H4 (cell line): Measurements from ENCODE around the gene SEMA6A. TPM values are rescaled to one million over a fixed set of nuclear protein-coding genes. Genes with fewer than 3 reads are reported as not detected.
A peak's percentile ranks its signal among the peaks of the same experiment; 100 is the strongest.

Experiments
- DNase-seq: peaks from one replicate; pipeline ENCODE4 v3.0.0-alpha.2; 2015; ENCODE audit warnings: low spot score
- total RNA-seq: library from RNA; depleted of rRNA; stranded (reverse); fragments of >200 nt; shearing (Covaris generic); gene quantifications from 2 replicates; pipeline ENCODE4 v1.2.3, GENCODE V29; 2014

SEMA6A gene
- total RNA-seq, 1 experiment from 2014 or later = 1.5 TPM

- DNase-seq = no peak
These were observed 81.8 kb downstream of the SEMA6A start for GRCh38 chr5:116492776-116493175.

DNA sequence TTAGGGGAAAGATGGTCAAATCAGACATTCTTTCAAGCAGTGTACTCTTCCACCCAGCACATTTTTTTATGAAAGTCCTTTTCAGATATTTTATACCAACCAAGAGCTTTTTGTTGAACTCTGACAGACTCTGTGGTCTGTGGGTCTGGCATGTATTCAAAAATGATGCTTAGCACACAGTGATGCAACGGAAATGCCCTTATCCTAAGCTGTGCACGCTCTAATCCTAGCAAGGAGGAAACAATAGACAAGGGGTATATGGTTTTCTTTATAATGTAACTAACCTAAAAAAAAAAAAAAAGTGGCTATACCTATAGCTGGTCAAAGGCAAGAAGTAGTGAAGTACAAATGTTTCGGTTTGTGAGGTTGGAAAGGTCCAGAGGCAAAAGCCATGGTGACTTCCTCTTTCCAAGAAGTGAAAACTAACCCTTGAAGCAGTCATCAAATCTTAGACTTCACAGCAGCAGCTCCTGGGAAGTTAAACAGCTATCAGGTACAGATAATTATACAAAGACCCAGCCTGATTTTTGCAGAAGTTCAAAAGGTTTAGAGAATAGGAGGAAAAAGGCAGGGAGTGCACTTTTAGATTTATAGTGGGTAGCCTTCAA is 82.5 kb downstream of the SEMA6A start:
- peak; percentile 93 for DNase-seq

DNA sequence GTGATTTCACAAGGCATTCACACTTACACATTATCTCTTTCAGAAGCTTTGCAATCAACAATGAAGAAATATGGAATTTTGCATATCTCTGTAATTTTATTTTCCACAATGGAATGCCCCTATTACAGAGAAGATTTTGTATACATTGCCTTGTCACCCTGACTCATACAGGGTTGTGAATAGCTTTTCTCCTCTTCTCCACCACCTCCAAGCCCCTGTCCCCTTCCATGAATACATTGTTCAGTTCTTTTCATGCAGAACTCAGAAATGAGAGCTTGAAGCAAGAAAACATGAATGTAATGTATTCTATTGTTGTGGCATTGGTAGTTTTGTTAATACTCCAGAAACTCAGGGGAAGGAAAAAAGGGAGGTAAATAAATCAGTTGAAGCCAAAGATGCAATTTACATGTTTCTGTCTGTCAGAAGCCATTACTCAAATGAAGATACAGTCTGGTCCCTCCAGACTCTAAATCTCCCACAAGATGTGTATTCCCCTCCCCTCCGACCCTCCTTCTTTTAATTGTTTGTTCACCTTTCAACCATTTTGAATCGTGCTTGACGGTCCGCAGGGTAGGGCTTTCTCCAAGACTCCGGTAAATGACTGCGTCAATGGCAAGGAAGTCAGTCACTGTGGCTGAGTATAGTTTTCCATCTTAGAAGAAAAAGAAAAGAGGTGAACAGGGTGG is 86.1 kb downstream of the SEMA6A start:
- DNase-seq = no peak

DNA sequence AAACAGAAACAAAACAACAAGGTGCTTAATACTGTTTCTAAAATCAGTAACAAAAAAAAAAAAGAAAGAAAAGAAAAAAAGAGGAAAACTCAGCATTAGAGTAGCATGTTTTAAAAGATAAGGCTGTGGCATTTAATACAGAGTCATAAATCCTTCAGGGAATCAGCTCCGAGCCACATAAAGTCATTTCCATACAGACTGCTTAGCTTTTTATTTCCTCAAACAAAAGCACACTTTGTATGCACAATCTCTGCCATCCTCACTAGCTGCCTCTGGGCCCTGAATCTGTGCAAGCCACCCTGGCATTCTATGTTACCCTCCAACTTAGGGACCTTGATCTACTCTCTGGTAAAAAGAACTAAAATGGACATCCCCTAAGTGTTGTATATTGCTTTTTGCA is 87.6 kb downstream of the SEMA6A start:
- DNase-seq = no peak

DNA sequence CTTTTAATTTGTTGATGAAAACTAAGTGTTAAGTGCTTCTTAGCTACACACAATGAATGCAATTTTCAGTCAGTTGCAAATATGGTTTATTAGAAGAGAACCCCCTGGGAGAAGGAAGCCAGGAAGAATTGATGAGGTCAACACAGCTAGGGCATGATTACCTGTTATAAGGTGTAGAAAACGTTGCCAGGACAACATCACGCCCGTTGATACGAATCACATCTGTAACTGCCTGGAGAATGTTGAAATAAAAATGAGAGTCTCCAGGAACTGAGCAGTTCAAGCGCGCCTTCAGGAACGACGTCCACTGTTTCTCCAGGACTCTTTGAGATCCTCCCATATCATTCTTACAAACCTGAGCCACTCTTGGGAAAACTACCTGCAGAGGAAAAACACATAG is 88.0 kb downstream of the SEMA6A start:
- no peak for DNase-seq

GRCh38 chr5:116484645-116485044 is 90.0 kb downstream of the SEMA6A start:
- DNase-seq = no peak

DNA sequence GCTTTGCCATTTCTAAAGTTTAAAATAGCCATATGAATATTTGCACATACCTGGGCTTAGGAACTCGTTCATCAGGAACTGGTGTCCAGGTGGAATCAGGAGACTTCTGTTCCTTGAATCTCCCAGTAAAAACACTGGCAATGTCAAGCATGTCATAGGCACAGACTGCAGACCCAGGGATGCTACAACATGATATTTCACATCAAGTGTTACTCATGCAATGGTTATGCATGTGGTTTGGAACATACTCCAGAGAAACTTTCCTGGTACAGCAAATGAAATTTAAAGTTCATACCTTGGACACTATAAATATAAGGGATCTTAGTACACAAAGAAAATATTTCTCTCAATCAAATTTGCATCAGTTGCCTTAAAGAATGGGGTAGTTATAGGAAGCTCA is 92.2 kb downstream of the SEMA6A start:
- DNase-seq = no peak

GRCh38 chr5:116480894-116481510 is 93.6 kb downstream of the SEMA6A start:
- DNase-seq = no peak

DNA sequence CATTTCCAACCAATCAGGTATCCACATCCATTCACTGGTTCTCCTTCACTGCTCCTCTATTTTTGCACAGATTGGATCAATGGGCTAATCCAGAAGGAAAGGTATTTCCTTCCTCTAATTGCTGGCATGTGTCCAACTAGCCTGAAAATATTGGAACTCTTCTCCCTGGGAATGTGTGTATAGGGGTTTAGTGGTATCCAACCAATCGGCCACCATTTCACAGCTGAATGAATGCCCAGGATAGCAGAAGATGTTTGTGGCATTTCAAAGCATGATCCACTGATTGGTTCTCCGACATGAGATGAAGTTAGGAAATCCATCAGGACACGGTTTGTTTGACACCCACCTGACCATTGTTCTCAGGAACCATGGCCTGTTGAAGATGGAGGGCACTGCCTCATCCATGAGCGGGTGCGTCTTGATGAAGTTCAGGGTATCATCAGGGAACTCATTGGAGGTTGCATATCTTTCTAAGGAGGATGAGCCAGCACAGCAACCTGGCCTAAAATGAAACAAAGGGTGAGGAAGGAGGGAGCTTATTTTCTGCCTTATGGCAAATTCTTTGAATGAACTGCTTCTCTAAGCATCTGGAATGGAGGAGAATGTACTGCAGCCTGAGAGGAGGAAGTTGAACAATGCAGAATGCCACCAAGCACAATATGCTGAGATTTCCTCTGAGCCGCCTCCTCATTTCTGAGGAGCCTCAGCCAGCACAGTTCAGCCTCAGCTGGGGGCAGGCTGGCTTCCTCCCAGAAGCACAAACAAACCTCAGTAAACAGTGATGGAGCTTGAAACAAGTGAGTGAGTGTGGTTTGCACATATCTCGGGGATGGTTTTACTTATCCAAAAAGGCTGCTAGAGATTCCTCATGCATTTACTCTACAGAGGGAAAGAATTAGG is 94.6 kb downstream of the SEMA6A start:
- no peak for DNase-seq

GRCh38 chr5:116478491-116478890 is 96.1 kb downstream of the SEMA6A start:
- DNase-seq = no peak

GRCh38 chr5:116476897-116477537 is 97.6 kb downstream of the SEMA6A start:
- no peak for DNase-seq

GRCh38 chr5:116475338-116475737 is 99.3 kb downstream of the SEMA6A start:
- DNase-seq = no peak

- DNase-seq = no peak
These were observed 100.9 kb downstream of the SEMA6A start for GRCh38 chr5:116473706-116474105.

DNA sequence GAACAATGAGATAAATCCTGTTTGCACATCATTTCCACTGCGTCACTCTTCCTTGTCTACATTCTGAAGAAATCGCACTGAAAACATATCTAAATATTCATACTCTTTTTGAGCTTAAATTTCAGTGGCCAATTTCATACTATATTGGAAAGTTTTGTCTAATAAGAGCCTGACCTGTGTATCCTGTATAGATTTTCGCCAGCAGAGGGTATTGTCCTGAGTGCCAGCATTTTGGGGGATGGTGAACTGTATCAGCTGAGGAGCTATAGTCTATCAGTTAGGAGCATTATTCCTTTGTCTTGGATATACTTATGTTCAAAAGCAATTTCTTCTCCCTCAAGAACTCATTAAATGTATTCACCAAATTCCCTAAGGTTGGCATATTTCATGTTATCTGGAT is 102.3 kb downstream of the SEMA6A start:
- DNase-seq = no peak

DNA sequence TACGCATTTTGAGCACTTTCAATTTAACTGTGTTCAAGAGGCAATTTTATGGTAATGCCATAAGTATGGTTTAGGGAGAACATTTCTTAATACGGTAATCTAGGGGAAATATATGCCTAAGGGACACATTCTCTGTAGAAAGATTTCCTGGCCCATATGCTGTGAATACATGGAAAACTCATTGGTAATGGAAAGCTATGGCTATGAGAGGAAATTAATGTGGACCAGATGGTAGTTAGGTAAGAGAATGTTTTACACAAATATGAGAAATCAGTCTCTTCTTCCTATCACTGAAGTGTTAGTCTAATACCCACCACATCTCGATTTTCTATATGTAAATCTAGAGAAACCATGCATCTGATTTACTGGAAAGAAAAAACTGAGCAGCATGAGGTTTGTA is 105.0 kb downstream of the SEMA6A start:
- DNase-seq = no peak

DNA sequence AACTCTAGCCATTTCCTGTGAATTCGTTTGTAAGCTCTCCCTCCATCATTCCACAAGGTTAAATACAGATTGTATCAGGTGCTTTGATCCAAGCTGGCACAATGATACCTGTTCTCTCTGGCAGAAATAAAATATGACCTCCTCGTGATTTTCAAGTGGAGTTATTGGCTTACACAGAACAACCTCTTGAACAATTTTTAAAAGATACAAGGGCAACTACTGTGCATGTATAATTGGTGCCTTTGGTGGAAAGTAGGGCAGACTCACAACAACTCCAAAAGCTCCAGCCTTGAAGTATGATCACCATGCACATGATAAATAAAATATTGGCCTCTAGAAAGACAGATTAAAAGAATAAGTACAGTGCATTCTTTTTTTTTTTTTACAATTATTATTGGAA is 106.0 kb downstream of the SEMA6A start:
- no peak for DNase-seq

DNA sequence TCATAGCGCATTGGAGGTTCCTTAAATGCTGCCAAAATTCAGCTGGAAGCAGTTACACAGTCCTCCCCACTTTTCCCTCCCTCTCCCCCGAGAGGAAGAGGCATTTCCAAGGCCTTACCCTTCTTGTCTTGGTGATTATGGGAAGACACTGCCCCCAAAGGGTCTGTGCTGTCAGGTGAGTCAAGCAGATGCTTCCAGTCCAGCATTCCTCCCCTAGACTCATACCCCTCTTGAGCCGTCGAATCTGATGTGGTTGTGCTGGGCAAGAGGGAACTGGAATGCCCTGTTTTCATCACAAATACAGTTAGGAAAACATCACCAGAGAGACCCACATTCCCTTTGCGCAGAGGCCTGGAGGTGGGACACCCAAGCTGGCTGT is 107.2 kb downstream of the SEMA6A start:
- no peak for DNase-seq

- DNase-seq = no peak
These were observed 107.7 kb downstream of the SEMA6A start for GRCh38 chr5:116466727-116467464.

GRCh38 chr5:116465411-116465810 is 109.2 kb downstream of the SEMA6A start:
- no peak for DNase-seq

DNA sequence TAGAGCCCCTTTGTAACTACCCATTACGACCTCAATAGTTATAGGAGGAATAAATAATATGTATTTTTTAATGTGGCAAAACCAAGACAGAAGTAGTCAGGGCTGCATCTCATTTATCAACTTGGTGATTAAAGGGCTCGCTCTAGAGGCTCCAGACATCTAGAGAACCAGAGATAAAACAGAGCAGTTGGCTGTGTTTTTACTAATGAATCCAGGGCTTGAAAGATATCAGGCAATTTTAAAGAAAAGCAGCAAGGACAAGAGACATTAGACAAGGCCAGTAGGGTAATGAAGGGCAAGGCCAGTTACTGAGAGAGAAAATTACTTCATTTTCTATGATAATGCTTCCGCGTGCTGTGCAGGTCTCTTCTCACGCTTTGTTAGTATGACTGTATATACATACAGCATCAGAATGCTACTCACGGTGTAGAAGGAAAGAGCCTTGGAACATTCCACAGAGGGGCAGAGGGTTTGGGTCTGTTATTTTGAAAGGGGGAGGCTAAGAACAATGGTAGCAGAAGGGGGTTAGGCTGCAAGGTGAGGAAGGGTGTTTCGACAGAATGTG is 110.4 kb downstream of the SEMA6A start:
- no peak for DNase-seq

DNA sequence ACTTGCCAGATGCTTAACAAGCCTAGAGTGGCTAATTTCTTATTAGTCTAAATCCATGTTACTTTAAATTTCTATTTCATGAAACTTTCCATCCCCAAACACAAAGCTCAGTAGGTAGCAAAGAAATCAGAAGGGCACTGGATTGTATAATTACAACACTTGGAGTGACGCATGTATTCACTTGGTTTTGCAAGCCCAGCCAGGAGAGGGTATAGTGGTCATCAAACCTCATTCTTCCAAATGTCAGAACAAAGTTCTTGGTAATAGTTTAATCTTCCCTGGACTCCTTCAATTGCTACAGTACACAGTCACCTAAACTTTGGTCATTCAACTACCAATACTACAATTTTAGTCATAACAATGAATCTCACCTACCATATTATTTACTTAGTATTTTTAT is 112.1 kb downstream of the SEMA6A start:
- no peak for DNase-seq
